GM21576 (cell line): Measurements from ENCODE around the gene RAB8B.
"Not testable (repeated sequence)": the region's sequence is repeated elsewhere in the genome, so short reads cannot be mapped to it uniquely, and the experiment has no call there.

Experiments used
- ATAC-seq: cut with Tn5 transposase; IDR thresholded peaks from one replicate; pipeline ENCODE4 v1.9.1; 2021; ENCODE audit warnings: mild to moderate bottlenecking, moderate library complexity; ENCODE audit not compliant: unreplicated experiment

RAB8B gene

DNA sequence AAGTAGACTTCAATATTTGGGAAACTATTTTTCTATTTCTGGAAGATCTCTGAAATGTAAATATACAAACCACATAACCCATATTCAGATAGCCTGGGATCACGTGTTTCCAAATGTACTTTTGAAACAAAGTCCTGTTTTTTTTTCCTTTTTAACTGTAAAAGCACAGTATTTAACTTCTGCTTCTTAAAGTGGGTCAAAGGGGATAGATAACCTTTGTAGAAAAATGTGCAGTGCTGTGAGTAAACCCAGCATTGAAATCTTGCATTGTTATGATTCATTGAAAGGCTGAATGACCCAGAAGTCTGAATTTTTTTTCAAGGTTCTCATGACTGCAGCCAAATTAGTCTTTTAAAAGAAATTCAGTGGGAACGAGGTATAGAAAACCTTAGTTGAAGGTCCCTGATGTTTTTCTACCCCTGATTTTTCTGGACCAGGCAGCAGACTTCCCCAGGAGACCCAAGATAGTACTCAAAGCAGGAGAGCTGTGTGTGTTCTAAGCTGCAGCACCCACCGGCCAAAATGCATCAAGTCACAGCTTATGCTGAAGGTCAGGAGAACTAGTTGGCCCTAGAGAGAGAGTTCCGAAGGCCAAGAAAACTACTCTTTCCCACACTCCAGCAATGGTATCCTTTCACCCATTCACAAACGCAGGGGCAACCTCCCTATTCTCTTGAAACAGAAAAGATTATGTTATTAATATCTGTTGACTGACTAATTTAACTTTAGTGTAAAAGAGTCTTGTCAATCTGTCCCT is 44.4 kb downstream of the RAB8B start:
- no peak for ATAC-seq

- ATAC-seq: no peak
These were observed 45.1 kb downstream of the RAB8B start for GRCh38 chr15:63234451-63234870.

DNA sequence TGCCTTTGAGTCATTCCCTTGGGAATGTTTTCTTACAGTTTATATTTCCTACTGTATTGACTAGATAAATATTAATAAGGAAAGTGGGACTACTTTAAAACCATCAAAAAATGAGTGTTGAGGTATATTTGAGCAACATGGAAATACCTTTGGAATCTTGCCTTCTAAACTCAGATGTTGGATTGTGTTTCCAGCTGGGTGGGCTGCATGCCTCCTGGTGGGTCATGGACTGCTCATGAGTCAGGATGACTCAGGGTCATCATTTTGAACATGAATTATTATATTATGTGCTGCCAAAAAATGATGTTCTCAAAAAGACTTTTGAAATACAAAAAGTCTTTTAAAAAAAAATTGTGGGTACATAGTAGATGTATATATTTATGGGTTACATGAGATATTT is 46.9 kb downstream of the RAB8B start:
- ATAC-seq: no peak

DNA sequence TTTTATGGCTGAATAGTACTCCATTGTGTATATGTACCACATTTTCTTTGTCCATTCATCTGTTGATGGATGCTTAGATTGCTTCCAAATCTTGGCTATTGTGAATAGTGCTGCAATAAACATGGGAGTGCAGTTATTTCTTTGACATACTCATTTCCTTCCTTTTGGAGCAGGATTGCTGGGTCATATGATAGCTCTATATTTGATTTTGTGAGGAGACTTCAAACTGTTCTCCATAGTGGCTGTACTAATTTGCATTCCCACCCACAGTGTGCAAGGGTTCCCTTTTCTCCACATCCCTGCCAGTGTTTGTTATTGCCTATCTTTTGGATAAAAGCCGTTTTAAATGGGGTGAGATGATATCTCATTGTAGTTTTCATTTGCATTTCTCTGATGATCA is 47.7 kb downstream of the RAB8B start:
- ATAC-seq: not testable (repeated sequence)

DNA sequence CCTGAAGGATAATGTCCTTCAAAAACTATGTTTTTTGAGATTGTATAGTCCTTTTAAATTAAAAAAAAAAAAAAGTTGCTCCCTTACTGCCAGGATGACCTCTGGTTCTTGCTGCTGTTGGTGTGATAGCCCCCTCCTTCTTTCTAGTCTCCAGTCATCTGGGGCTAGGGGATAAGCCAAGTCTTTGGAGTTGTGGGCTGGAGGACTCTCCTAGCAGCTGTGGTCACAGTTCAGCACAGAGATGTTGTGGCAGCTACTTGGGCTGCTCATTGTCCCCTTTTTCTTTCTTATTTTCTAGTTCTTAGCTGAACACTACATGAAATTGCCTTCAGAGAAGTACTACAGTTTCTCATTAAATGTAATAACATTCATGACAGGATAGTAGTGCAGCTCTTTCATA is 48.8 kb downstream of the RAB8B start:
- ATAC-seq: no peak

DNA sequence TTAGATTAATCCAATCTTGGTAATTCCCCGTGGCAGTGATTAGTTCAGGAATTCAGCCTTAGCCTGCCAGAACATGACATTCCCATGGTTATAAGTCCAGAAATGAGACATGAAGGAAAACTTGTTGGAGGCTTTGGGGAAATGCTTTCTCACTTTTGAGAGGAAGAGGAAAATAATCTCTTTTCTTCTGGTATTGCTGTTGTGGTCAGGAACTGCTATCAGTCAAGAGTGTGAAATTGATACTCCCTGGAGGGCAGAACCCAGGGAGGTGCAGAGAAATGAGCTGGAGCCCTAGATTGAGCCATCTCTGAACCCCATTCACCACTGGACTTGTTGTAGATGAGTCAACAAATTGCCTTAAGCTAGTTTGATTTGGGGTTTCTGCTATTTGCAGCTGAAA is 49.4 kb downstream of the RAB8B start:
- peak; percentile 52 for ATAC-seq

GRCh38 chr15:63240109-63240508 is 50.7 kb downstream of the RAB8B start:
- no peak for ATAC-seq

GRCh38 chr15:63241316-63241715 is 51.9 kb downstream of the RAB8B start:
- no peak for ATAC-seq

- no peak for ATAC-seq
These were observed 53.7 kb downstream of the RAB8B start for GRCh38 chr15:63243101-63243500.

- ATAC-seq: no peak
These were observed 54.4 kb downstream of the RAB8B start for GRCh38 chr15:63243776-63244175.

GRCh38 chr15:63244399-63244798 is 55.0 kb downstream of the RAB8B start:
- no peak for ATAC-seq

DNA sequence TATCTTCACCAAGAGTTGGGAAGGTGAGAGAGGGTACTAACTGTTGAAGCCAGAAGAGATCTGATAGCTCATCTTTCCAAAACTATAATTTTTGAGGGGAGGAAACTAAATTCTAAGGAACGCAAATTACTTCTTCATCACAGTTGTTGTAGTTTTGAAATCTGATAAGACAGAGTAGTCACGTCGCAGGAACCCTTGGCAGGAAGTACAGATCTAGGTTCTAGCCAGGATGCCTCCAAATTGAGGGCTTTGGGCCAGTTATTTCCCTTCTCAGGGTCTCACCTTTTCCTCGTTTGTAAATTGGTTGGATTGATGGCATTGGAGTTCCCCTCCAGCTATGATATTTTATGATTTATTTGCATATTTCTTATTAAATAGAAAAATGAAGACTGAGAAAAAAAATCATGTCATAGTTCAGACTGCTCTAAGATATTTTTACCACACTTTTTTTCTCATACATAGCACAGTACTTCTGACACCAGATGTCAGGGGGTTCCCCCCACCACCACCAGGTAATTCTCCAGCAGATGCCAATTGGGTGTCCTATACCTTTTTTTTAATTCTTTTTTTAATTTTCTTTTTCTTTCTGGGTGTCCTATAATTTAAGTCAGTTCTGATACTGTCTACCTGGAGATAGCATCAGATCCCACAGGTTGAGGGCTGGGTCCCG is 55.7 kb downstream of the RAB8B start:
- no peak for ATAC-seq

- ATAC-seq: no peak
These were observed 57.5 kb downstream of the RAB8B start for GRCh38 chr15:63246691-63247469.

DNA sequence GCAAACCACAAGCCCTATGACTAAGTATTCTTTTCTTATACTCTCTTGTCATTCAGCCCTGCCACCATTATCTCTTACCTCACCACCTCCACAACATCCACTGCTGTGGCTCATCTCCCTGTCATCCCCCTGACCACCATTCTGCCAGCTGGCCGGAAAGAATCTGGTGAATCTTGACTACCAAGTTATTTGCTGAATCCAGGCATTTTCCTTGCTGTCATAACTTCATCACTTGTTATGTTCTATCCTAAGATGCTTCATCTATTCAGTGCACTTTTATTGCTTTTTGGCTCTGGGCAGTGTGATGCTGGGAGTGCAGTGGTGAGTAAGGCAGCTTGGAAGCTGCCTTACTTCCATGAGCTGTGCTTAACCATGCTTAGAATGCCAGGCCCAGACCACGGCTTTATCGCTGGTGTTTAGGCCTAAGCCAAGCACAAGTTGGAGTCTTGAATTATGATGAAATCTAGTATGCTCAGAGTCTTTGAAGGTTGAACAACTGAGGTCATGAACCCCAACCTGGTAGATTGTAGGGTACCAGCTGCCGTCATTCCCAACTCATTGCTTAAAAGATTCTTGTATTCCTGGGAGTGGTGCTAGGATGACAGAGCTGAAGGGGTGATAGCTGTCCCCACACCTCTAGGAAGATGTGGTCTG is 61.0 kb downstream of the RAB8B start:
- no peak for ATAC-seq

- ATAC-seq: no peak
These were observed 62.3 kb downstream of the RAB8B start for GRCh38 chr15:63251701-63252100.

- no peak for ATAC-seq
These were observed 62.9 kb downstream of the RAB8B start for GRCh38 chr15:63252292-63252691.

DNA sequence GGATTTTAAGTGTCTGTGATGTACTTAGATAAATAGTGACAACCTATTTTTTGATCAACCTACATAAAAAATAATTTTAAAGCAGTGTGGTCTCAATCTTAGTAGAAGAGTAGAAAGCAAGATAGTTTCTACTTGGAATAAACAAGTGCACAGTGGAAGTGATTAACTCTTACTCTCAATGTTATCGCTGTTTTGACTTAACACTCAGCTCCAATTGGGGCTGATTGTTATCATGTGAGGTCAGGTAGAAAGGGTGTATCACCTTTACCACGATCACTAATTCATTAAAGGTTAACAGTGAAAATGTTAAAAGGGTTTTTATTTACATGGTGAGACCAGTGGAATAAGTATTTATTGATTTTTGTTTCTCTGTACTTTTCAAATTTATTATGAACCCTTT is 65.6 kb downstream of the RAB8B start:
- ATAC-seq: no peak

DNA sequence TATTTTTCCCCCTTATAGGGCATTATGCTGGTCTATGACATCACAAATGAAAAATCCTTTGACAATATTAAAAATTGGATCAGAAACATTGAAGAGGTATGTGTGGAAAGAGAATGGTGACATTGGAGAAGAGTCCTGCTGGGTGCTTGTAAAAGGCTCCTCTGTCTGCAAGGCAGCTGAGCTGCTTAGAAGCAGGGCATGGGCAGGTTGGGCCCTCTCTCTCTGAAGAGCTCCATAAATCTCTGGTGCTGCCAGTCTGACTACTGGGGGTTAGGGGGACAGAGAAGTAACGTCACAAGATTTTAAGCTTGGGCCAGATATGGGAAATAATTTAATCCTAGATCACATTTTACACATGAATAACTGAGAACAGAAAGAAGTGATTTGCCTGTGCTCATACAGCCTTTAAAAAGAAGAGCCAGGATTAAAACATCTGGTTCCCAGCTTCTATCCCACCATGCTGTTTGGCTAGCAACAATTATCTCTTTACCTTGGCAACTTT is 66.1 kb downstream of the RAB8B start:
- no peak for ATAC-seq

GRCh38 chr15:63256433-63257274 is 67.2 kb downstream of the RAB8B start:
- ATAC-seq: no peak

DNA sequence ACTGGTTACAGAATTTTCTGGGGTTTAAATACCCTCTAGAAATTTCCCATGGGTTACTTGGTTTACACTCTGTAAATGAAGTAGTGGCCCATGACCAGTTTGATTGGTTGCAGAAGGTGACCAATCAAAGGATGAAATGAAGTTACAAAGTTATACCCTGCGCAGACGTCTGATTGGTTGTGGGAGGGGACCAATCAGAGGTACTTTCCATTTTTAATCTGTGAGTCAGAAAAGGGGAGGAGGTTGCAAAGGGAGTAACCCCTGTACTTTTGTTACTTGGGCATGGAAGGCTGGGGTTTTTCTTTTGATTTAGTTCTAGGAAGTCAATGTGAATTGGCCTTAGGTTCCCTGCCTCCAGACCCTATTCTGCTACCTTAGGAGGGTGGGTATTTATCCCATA is 69.3 kb downstream of the RAB8B start:
- ATAC-seq: no peak
